Right cardiac atrium (tissue), 5 donors: ENCODE measurements around the gene DBET. TPM values are rescaled to one million over a fixed set of nuclear protein-coding genes. Genes with fewer than 3 reads are reported as not detected.
A peak's percentile ranks its signal among the peaks of the same experiment; 100 is the strongest.
"Not testable (repeated sequence)": the region's sequence is repeated elsewhere in the genome, so short reads cannot be mapped to it uniquely, and the experiment has no call there.

ENCODE experiments used
- ATAC-seq, 2 donors: fragments of 200-7000 bp; cut with Tn5 transposase; one replicate each; pipeline versions ENCODE4 v1.8.0 to v1.9.1; 2020; ENCODE audit warnings: moderate library complexity in 2 of 2, mild to moderate bottlenecking in 1 of 2
- DNase-seq, 3 donors: peaks; one replicate each; pipeline ENCODE4 v3.0.0-alpha.2; 2020
- H3K27ac ChIP-seq: one replicate; pipeline ENCODE4 v1.5.1; 2013; ENCODE audit warnings: mild to moderate bottlenecking, low read length, control low read depth, moderate library complexity
- H3K27me3 ChIP-seq: one replicate; pipeline ENCODE4 v1.6.1; 2013; ENCODE audit not compliant: control insufficient read depth, insufficient read depth
- H3K4me1 ChIP-seq: one replicate; pipeline ENCODE4 v1.6.1; 2013; ENCODE audit warnings: low read length; ENCODE audit not compliant: control insufficient read depth, insufficient read depth
- H3K4me3 ChIP-seq: one replicate; pipeline ENCODE4 v1.5.1; 2013; ENCODE audit warnings: low read length, control low read depth
- H3K9me3 ChIP-seq: one replicate; pipeline ENCODE4 v1.6.1; 2013; ENCODE audit warnings: low read length; ENCODE audit not compliant: control insufficient read depth
- WGBS: extraction: QIAGEN DNeasy Blood & Tissue Kit; methylation state at CpG from one replicate; pipeline ENCODE4 v1.1.7; 2013; 5-methylcytosine and 5-hydroxymethylcytosine counted together
- intact Hi-C, 4 donors: fragments of 100-400 bp; cut with DNase I; formaldehyde crosslinking; loops; one replicate each; pipeline versions ENCODE4 v1.11.0 to v1.14.0; 2022 to 2023
- polyA plus RNA-seq: library from polyadenylated mRNA; stranded (reverse); fragments of 200-250 nt; gene quantifications from one replicate; pipeline ENCODE4 v1.2.3, GENCODE V29; 2013
- total RNA-seq, 4 donors: library from RNA; stranded (reverse); fragmentation: NEBNext Ultra II Directional; extraction: Animal tissue kit (Norgen Biotek cat#: 25700); gene quantifications; one replicate each; pipeline ENCODE4 v1.2.1, GENCODE V29; 2021
- donor health status: healthy with polysubstance abuse.
- donor health status: DM: no; HTN: yes; CAD: no.
- donor health status: DM: no; HTN: no; CAD: no.
- donor health status: DM: no; HTN: yes; CAD: no; lungs with severe emphysema.
- donor health status: DM: yes; HTN: yes; CAD: no.

Gene DBET
- total and polyA plus RNA-seq, 5 donors: not detected

DNA sequence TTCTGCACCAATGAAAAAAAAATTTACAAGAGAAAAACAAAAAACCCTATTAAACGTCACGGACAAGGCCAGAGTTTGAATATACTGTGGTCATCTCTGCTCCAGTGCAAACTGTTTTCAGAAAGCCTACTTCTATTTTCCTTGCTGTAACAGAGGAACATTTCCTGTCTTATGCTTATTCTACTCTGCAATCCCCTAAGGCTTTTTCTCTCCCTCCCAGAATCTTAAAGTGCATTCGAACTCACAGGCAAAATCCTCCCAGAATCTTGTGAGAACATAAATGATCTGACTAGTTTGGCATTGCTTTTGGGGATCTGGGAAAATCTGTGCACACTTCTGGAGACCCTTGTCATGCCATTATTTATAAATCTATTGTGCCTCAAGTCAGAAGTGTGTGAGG is 503 bp downstream of the DBET start:
- intact Hi-C loops, H3K27me3 ChIP-seq, H3K27ac ChIP-seq, H3K4me3 ChIP-seq, DNase-seq, H3K4me1 ChIP-seq, ATAC-seq, H3K9me3 ChIP-seq: not testable (repeated sequence)
- 13% methylated on average over 3 of the region's 3 CpGs for WGBS

DNA sequence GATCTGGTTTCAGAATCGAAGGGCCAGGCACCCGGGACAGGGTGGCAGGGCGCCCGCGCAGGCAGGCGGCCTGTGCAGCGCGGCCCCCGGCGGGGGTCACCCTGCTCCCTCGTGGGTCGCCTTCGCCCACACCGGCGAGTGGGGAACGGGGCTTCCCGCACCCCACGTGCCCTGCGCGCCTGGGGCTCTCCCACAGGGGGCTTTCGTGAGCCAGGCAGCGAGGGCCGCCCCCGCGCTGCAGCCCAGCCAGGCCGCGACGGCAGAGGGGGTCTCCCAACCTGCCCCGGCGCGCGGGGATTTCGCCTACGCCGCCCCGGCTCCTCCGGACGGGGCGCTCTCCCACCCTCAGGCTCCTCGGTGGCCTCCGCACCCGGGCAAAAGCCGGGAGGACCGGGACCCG is 4.0 kb downstream of the DBET start:
- H3K4me3 ChIP-seq, ATAC-seq, H3K27ac ChIP-seq, intact Hi-C loops, H3K27me3 ChIP-seq, H3K4me1 ChIP-seq, H3K9me3 ChIP-seq: not testable (repeated sequence)
- 55% methylated on average over 36 of the region's 45 CpGs for WGBS
- DNase-seq: peak in 2 of 3 donors; percentile 11 to 87

DNA sequence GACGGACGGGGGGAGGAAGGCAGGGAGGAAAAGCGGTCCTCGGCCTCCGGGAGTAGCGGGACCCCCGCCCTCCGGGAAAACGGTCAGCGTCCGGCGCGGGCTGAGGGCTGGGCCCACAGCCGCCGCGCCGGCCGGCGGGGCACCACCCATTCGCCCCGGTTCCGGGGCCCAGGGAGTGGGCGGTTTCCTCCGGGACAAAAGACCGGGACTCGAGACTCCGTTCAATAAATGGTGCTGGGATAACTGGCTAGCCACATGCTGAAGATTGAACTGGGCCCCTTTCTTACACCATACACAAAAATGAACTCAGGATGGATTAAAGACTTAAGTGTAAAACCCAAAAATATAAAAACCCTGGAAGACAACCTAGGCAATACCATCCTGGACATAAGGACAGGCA is 28.8 kb downstream of the DBET start:
- H3K27ac ChIP-seq, H3K27me3 ChIP-seq, H3K4me3 ChIP-seq, ATAC-seq, H3K4me1 ChIP-seq, intact Hi-C loops, DNase-seq, H3K9me3 ChIP-seq: not testable (repeated sequence)
- 49% methylated on average over 8 of the region's 27 CpGs for WGBS

DNA sequence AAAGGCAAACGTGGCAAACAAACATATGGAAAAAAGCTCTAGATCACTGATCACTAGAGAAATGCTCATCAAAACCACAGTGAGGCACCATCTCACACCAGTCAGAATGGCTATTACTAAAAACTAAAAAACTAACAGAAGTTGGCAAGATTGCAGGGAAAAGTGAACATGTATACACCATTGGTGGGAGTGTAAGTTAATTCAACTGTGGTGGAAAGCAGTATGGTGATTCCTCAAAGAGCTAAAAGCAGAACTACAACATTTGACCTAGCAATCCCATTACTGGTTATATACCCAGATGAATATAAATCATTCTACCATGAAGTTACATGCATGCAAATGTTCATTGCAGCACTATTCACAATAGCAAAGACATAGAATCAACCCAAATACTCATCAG is 29.7 kb downstream of the DBET start:
- DNase-seq, H3K27me3 ChIP-seq, H3K9me3 ChIP-seq, ATAC-seq, H3K27ac ChIP-seq, intact Hi-C loops, H3K4me1 ChIP-seq, H3K4me3 ChIP-seq: not testable (repeated sequence)
- WGBS: no CpG with 5 or more reads among the region's 1 CpG

DNA sequence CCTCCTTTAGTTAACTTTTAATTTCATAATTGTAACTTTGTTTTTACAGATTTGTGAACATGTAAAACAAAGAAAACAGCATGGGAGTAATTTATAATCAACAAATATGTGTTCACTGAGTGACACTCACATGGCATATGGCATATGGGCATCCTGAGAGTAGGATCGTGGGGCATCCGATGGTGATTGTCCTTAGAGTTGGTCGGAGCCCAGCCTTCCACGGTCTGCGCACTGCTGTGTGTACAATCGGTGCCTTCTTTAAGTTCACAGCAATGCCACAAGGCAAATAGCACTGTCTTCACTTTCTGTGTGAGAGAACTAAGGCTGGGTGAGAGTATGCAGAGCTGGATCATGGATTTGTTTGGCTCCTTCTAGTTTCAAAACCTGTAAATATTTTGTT is 31.0 kb downstream of the DBET start:
- H3K27ac ChIP-seq, H3K4me1 ChIP-seq, H3K27me3 ChIP-seq, DNase-seq, H3K9me3 ChIP-seq, intact Hi-C loops, H3K4me3 ChIP-seq, ATAC-seq: not testable (repeated sequence)
- no CpG with 5 or more reads among the region's 6 CpGs for WGBS

DNA sequence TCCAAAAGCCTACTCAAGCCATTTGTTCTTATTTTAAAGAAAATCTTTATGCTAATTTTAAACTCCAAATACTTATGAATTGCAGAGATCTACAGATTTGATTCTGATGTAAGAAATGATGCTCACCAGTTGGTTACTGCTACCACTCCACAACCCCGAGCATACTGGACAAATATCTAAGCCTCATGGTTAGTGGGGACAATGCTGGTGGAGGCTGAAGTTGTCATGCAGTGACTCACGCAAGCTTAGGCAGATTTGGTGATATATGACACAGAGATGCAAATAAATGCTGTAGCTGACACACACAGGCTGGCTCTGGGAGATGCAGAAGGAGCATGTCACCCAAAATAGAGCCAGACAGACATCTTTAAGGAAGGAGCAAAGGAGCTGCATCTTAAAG is 35.3 kb downstream of the DBET start:
- ATAC-seq, H3K27me3 ChIP-seq, intact Hi-C loops: not testable (repeated sequence)

DNA sequence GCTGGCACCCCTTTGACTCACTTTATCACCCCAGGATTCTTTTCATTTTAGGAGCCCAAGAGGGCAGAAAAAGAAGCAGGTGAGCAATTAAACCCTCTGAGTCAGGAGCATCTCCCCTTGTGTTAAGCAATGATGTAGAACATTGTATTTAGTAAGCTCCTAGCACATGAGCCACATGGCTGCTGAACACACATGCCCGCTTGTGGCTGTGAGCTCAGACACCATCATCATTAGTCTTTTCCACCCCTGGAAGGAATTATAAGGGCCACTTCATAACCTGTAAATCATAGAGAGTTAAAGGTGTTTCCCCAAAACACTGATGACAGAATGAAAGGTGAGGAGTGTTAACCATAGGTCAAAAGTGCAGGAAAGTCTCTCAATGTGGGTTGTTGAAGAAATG is 37.2 kb downstream of the DBET start:
- intact Hi-C loops, ATAC-seq, H3K27me3 ChIP-seq, H3K9me3 ChIP-seq, DNase-seq, H3K4me1 ChIP-seq, H3K4me3 ChIP-seq, H3K27ac ChIP-seq: not testable (repeated sequence)
- WGBS: no CpG with 5 or more reads among the region's 1 CpG

More for the DNA sequence above, 35.3 kb downstream of the DBET start:
- not testable (repeated sequence) for DNase-seq, H3K27ac ChIP-seq, H3K9me3 ChIP-seq, H3K4me3 ChIP-seq, H3K4me1 ChIP-seq
- WGBS: 38% methylated on average over 2 of the region's 2 CpGs

DNA sequence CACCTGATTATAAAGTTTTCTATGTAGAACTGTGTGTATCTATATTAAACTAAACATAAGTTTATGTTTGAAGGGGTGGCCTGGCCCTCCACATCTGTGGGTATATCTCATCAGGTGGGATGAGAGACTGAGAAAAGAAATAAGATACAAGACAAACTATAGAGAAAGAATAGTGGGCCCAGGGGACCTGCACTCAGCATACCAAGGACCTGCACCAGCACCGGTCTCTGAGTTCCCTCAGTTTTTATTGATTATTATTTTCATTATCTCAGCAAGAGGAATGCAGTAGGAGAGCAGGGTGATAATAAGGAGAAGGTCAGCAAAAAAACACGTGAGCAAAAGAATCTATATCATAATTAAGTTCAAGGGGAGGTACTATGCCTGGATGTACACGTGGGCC is 41.9 kb downstream of the DBET start:
- H3K4me1 ChIP-seq, intact Hi-C loops, H3K4me3 ChIP-seq, H3K27ac ChIP-seq, DNase-seq, H3K9me3 ChIP-seq, ATAC-seq: not testable (repeated sequence)
- peaks cover 12% of the 10 kb centered on the region for H3K27me3 ChIP-seq
- 35% methylated on average over 3 of the region's 3 CpGs for WGBS

DNA sequence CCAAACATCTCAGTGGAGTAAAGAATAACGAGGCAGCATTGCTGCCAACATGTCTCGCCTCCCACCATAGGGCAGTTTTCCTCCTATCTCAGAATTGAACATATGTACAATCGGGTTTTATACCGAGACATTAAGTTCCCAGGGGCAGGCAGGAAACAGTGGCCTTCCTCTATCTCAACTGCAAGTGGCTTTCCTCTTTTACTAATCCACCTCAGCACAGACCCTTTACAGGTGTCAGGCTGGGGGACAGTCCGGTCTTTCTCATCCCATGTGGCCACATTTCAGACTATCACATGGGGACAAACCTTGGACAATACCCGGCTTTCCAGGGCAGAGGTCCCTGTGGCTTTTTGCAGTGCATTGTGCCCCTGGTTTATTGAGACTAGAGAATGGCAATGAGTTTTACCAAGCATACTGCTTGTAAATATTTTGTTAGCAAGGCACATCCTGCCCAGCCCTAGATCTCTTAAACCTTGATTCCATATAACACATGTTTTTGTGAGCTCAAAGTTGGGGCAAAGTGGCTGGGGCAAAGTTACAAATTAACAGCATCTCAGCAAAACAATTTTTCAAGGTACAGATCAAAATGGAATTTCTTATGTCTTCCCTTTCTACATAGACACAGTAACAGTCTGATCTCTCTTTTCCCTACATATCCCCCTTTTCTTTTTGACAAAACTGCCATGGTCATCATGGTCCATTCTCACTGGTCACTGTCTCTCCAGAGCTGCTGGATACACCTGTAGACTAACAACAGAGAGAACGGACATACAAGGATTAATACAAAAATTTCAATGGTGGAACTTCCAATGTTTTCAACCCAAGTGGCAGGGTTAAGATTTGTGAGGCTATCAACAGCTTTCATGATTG is 42.5 kb downstream of the DBET start:
- H3K9me3 ChIP-seq, H3K27ac ChIP-seq, intact Hi-C loops, ATAC-seq, DNase-seq, H3K4me1 ChIP-seq, H3K4me3 ChIP-seq: not testable (repeated sequence)
- 39% methylated on average over 7 of the region's 7 CpGs for WGBS
- peaks cover 12% of the 10 kb centered on the region for H3K27me3 ChIP-seq

DNA sequence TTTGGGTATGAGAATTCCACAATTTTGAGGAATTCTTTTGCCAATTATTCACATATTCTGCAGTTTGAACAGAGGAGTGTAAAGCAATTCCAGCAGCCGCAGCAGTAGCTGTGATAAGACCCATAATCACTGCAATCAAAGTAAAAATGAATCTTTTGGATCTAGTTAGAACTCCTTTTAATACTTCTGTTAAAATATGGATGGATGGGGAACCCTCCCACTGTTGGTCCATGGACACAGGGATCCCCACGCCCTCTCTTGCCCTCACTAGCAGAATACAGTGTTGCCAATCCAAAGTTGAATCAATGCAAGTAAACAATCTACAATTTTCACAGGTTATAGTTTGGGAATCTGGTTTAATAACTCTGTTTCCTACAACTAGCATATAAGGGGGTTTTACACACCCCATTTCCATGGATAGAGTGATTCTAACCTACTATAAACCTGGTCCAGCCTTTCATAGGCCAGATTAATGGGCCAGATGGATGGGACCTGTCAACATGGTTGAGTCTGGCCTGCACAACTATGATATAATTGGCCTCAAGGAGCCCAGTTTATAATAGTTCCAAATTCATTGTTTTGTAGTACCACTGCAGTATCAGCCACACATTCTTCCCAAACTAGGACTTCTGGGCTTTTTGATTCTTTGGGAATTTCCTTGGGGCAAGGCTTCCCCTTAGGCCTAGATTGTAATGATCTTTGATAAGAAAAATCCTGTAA is 43.6 kb downstream of the DBET start:
- DNase-seq (peak in 1 of 3 donors; percentile 35), ATAC-seq (peak in 1 of 2 donors; percentile 50)
- intact Hi-C loops, H3K4me1 ChIP-seq, H3K27ac ChIP-seq, H3K4me3 ChIP-seq, H3K9me3 ChIP-seq: not testable (repeated sequence)
- 36% methylated on average over 2 of the region's 2 CpGs for WGBS
- peaks cover 12% of the 10 kb centered on the region for H3K27me3 ChIP-seq

DNA sequence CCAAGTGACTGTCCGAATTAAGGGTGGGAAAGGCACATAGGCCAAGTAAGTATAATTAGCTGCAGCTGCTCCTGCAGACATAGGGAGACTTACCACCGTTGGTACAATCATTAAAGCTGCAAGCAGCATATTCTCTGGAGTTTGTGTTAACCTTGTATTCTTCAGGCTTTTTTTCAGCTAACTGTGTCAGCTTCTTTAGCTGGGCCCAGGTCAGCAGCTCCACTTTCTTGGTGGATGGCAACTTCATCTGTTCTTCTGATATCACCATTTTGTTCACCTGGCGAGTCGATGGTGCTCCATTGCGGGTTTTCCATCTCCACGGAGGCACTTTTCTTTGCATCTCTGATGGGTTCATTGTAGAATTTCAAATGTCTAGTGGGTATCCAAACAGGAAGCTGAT is 44.5 kb downstream of the DBET start:
- 62% methylated on average over 6 of the region's 6 CpGs for WGBS
- intact Hi-C loops, H3K4me3 ChIP-seq, H3K9me3 ChIP-seq, H3K4me1 ChIP-seq, ATAC-seq, DNase-seq, H3K27ac ChIP-seq: not testable (repeated sequence)
- H3K27me3 ChIP-seq: peaks cover 12% of the 10 kb centered on the region
